ENCODE results near the gene CD9.

DNA sequence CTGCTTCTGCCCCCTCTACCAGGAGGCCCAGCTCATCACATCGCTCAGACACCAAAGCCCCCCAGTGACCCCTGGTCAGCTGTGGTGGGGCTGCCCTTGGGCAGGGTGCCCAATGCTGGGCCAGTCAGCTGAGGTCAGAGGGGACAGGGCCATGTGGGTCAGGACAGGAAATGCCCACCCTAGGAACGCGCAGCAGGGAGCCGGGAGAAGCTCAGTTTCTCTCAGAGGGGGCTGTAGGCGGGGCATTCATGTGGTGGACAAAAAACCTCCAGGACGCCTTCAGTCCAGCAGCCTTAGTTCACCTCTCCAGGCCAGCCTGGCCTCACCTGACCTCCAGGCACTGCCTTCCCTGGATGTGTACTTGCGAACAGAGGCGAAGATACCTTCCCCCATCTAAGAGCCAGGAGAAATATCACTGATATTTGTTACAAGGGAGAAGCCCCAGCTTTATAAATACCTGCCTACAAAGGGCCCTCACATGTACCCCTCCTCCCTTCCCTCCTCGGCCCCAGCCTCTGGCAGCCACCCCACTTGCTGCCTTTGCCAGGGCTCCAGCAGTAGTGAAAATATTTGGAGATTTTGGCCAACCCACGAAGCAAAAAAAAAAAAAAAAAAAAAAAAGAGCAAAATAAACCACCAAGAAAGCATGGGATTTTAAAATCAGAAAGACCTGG lies 68.4 kb downstream of the CD9 start:
- TF ChIP-seq, protein P1, sequence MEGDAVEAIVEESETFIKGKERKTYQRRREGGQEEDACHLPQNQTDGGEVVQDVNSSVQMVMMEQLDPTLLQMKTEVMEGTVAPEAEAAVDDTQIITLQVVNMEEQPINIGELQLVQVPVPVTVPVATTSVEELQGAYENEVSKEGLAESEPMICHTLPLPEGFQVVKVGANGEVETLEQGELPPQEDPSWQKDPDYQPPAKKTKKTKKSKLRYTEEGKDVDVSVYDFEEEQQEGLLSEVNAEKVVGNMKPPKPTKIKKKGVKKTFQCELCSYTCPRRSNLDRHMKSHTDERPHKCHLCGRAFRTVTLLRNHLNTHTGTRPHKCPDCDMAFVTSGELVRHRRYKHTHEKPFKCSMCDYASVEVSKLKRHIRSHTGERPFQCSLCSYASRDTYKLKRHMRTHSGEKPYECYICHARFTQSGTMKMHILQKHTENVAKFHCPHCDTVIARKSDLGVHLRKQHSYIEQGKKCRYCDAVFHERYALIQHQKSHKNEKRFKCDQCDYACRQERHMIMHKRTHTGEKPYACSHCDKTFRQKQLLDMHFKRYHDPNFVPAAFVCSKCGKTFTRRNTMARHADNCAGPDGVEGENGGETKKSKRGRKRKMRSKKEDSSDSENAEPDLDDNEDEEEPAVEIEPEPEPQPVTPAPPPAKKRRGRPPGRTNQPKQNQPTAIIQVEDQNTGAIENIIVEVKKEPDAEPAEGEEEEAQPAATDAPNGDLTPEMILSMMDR (IDR thresholded peaks at IDR 0.05; ENCODE audit: borderline replicate concordance, extremely low read depth, low read length, poor library complexity, severe bottlenecking): no peak
- TF ChIP-seq EZH2 (IDR thresholded peaks at IDR 0.05; ENCODE audit: borderline replicate concordance, low read depth, low read length, severe bottlenecking): no peak

Data from DND-41 (cell line).